Kidney epithelial cell (primary cell): ENCODE measurements around the gene LLPH. TPM values are rescaled to one million over a fixed set of nuclear protein-coding genes. Genes with fewer than 3 reads are reported as not detected.
A peak's percentile ranks its signal among the peaks of the same experiment; 100 is the strongest.

Source experiments
- DNase-seq: peaks from one replicate; pipeline ENCODE4 v3.0.0-alpha.2; 2010; ENCODE audit warnings: low read depth
- H3K27me3 ChIP-seq: 2 replicates; pipeline ENCODE4 v1.6.0; 2011; ENCODE audit warnings: low read length; ENCODE audit not compliant: control insufficient read depth, insufficient read depth
- H3K36me3 ChIP-seq: 2 replicates; pipeline ENCODE4 v1.5.1; 2011; ENCODE audit warnings: low read length; ENCODE audit not compliant: control insufficient read depth, insufficient read depth
- H3K4me3 ChIP-seq: 2 replicates; pipeline ENCODE4 v1.5.1; 2011; ENCODE audit warnings: low read depth, mild to moderate bottlenecking, control low read depth, low read length
- total RNA-seq: library from RNA; depleted of rRNA; stranded (reverse); fragments of >200 nt; gene quantifications from 2 replicates; pipeline ENCODE4 v1.2.3, GENCODE V29; 2015
- TF ChIP-seq, protein P1 (sequence below): IDR thresholded peaks from 2 replicates; pipeline ENCODE4 v1.5.1; 2011; ENCODE audit warnings: mild to moderate bottlenecking, moderate library complexity, low read length, control low read depth, inconsistent platforms; ENCODE audit not compliant: insufficient read depth, poor library complexity, severe bottlenecking

Gene LLPH
- total RNA-seq, 1 donor from 2014 or later: 23.6 TPM

DNA sequence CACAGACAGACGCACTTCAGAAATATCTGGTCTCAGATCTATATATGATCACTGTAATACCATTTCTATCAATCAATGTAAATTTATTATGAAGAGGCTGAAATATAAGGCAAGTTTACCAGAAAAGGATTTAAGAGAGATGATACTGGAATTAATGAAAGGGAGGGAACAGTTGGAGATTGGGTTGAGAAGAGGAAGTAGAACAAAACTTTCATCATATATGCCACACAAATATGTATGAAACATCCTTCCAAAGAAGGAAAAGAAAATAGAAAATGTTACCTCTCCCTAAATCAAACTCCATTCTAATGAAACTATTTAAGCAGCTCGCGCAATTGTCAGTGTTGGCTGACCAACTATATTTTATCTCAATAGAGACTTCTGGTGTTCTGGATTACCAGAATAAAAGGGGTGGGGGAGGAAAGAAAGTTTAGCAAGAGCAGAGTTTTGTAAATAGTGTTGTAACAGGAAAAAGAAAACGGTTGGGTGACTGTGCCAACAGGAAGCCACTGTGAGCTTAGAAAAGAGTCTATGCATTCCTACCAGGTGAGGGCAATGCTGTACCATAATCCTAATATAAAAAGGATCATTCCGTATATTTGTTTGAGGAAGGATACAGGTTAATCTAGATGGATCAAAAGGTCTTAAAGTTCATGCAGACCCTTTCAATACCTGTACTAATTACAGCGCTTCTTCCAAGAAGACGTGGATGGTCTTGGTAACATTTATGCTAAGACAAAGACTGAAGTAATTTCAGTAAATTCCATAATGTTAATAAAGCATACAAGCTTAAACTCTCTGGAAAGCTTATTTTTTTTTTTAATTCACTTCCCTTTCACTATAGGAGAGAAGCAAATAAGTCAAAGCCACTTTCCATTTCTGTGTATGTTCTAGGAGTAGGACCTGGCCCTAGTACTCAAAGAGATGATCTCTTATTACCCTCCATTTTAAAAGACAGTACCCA, 14.5 kb upstream of the LLPH start:
- Histone ChIP-seq H3K27me3 (no peaks in the 10 kb centered on the region), H3K36me3 (peaks cover 2% of the 10 kb centered on the region), H3K4me3 (no peak overlapping the region)
- peak; percentile 35 for DNase-seq
- TF ChIP-seq, protein P1, sequence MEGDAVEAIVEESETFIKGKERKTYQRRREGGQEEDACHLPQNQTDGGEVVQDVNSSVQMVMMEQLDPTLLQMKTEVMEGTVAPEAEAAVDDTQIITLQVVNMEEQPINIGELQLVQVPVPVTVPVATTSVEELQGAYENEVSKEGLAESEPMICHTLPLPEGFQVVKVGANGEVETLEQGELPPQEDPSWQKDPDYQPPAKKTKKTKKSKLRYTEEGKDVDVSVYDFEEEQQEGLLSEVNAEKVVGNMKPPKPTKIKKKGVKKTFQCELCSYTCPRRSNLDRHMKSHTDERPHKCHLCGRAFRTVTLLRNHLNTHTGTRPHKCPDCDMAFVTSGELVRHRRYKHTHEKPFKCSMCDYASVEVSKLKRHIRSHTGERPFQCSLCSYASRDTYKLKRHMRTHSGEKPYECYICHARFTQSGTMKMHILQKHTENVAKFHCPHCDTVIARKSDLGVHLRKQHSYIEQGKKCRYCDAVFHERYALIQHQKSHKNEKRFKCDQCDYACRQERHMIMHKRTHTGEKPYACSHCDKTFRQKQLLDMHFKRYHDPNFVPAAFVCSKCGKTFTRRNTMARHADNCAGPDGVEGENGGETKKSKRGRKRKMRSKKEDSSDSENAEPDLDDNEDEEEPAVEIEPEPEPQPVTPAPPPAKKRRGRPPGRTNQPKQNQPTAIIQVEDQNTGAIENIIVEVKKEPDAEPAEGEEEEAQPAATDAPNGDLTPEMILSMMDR: peak; percentile 67

DNA sequence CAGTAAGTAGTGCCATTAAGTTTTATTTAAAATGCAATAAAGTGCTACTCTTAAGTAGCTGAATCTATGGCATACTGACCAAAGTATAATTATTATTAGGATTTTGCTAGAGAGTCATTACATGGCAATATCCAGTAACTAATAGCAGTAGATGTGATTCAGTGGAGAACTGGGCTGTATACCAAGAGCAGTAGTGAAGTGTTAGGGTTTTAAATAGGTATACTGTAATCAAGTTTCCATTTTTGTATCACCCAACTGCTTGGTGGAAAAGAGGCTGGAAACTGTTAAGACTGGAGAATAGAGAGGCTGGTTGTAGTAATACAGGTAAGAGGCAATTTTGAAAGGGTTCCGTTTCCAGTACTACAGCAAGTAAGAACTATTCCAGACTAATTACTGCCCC, 13.3 kb upstream of the LLPH start:
- TF ChIP-seq, protein P1: no peak
- Histone ChIP-seq H3K36me3 (peaks cover 2% of the 10 kb centered on the region), H3K4me3 (no peak overlapping the region), H3K27me3 (no peaks in the 10 kb centered on the region)
- no peak for DNase-seq

DNA sequence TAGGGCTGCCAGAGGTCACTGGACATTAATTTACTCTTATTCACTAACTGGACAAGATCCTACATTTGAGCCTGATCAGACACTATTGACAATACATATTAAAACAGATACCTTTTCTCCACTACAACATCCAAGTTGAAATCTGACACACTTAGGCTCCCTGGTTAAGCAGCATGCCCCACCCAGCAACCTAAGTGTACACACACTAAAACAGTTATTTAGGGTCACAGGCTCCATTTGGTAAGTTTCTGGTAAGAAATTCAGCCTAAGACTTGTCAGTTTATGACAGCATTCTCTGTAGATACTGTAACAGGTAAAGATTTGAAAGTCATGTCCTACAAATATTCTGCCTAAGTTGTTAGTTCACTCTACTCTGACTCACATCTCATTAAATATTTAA, 12.3 kb upstream of the LLPH start:
- Histone ChIP-seq H3K4me3 (no peak overlapping the region), H3K27me3 (no peaks in the 10 kb centered on the region), H3K36me3 (peaks cover 2% of the 10 kb centered on the region)
- TF ChIP-seq, protein P1: no peak
- no peak for DNase-seq

DNA sequence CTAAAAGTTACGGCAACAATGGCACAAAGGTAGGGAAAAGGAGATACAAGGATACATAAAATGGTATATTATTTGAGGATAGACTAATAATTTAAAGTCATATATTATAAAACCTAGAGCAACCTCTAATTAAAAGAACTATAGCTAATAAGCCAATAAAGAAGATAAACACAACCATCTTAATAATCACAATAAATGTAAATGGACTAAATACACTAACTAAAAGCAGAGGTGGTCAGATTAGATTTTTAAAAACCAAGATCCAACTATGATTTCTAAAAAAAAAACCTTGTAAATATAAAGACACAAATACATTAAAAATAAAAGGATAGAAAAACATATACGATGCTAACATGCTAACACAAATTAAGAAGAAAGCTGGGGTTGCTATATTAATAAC, 10.7 kb upstream of the LLPH start:
- Histone ChIP-seq H3K36me3 (peaks cover 2% of the 10 kb centered on the region), H3K4me3 (no peak overlapping the region), H3K27me3 (no peaks in the 10 kb centered on the region)
- DNase-seq: no peak
- TF ChIP-seq, protein P1: no peak

DNA sequence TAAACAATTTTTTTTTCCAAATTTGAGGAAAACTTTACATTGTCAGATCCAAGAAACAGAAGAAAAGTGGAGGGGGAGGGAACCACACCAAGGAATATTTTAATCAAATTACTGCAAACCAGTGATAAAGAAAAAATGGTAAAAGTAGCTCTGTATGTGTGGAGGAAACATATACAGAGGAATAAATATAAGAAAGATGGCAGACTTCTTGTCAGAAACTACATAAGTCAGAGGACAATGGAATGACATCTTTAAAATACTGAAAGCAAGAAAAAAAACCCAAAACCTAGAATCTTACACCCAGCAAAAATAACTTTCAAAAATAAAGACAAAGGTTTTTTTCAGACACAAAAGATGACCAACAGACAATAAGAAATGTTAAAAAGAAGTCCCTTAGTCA, 10.2 kb upstream of the LLPH start:
- Histone ChIP-seq H3K36me3 (peaks cover 2% of the 10 kb centered on the region), H3K27me3 (no peaks in the 10 kb centered on the region), H3K4me3 (no peak overlapping the region)
- no peak for DNase-seq
- TF ChIP-seq, protein P1: no peak
